Neural cell (in vitro differentiated cells): ENCODE data around the gene PAIP1. TPM values are rescaled to one million over a fixed set of nuclear protein-coding genes. Genes with fewer than 3 reads are reported as not detected.
"Not testable (repeated sequence)": the region's sequence is repeated elsewhere in the genome, so short reads cannot be mapped to it uniquely, and the experiment has no call there.

Source experiments
- H2AFZ ChIP-seq: fragments of 200-600, 300-800 bp; sonication (generic), shearing (Covaris generic); 2 replicates; pipeline ENCODE4 v1.6.0; 2014; ENCODE audit warnings: low read depth, mild to moderate bottlenecking, antibody characterized with exemption, low read length, moderate library complexity
- H3F3A ChIP-seq: fragments of 200-600 bp; shearing (Covaris generic); 2 replicates; pipeline ENCODE4 v1.6.1; 2016; ENCODE audit warnings: mild to moderate bottlenecking, moderate library complexity, mixed read lengths, antibody characterized with exemption, low read length; ENCODE audit not compliant: insufficient read depth, poor library complexity, severe bottlenecking
- H3K27ac ChIP-seq: fragments of 200-600, 300-800 bp; sonication (generic), shearing (Covaris generic); 2 replicates; pipeline ENCODE4 v1.5.1; 2014; ENCODE audit warnings: mild to moderate bottlenecking, low read length, moderate library complexity
- H3K27me3 ChIP-seq: fragments of 300-800, 200-600 bp; sonication (generic), shearing (Covaris generic); 2 replicates; pipeline ENCODE4 v1.6.0; 2014; ENCODE audit warnings: mild to moderate bottlenecking, low read depth, low read length, moderate library complexity; ENCODE audit not compliant: insufficient read depth
- H3K36me3 ChIP-seq: fragments of 300-800, 200-600 bp; sonication (generic), shearing (Covaris generic); 2 replicates; pipeline ENCODE4 v1.5.1; 2014; ENCODE audit warnings: mild to moderate bottlenecking, antibody characterized with exemption, low read length, moderate library complexity; ENCODE audit not compliant: insufficient read depth
- H3K4me2 ChIP-seq: fragments of 300-800, 200-600 bp; sonication (generic), shearing (Covaris generic); 2 replicates; pipeline ENCODE4 v1.6.0; 2014; ENCODE audit warnings: mild to moderate bottlenecking, low read length
- H3K4me3 ChIP-seq: fragments of 300-800, 200-600 bp; sonication (generic), shearing (Covaris generic); 2 replicates; pipeline ENCODE4 v1.5.1; 2014; ENCODE audit warnings: mild to moderate bottlenecking, low read length, moderate library complexity
- H3K79me2 ChIP-seq: fragments of 200-600 bp; shearing (Covaris generic); replicated peaks from 2 replicates; pipeline ENCODE4 v1.6.0; 2014; ENCODE audit warnings: mild to moderate bottlenecking, low read length, moderate library complexity; ENCODE audit not compliant: insufficient read depth
- H3K9ac ChIP-seq: fragments of 300-800, 200-600 bp; sonication (generic), shearing (Covaris generic); 2 replicates; pipeline ENCODE4 v1.6.1; 2016; ENCODE audit warnings: mild to moderate bottlenecking, low read length, mixed read lengths
- H3K9me2 ChIP-seq: fragments of 200-600 bp; shearing (Covaris generic); 2 replicates; pipeline ENCODE4 v1.6.1; 2016; ENCODE audit warnings: mild to moderate bottlenecking, low read length, mixed read lengths; ENCODE audit not compliant: insufficient read depth
- H3K9me3 ChIP-seq: fragments of 200-600, 300-800 bp; sonication (generic), shearing (Covaris generic); 2 replicates; pipeline ENCODE4 v1.6.1; 2016; ENCODE audit warnings: mild to moderate bottlenecking, mixed run types, low read length, moderate library complexity, mixed read lengths
- H4K20me1 ChIP-seq: fragments of 200-600 bp; shearing (Covaris generic); 2 replicates; pipeline ENCODE4 v1.6.1; 2016; ENCODE audit warnings: mild to moderate bottlenecking, mixed run types; ENCODE audit not compliant: insufficient read depth
- CTCF ChIP-seq: fragments of 450-650 bp; IDR thresholded peaks from 2 replicates; pipeline ENCODE4 v1.5.1; 2014; ENCODE audit warnings: antibody characterized with exemption, mild to moderate bottlenecking, moderate library complexity; ENCODE audit not compliant: poor library complexity, severe bottlenecking
- EP300 ChIP-seq: fragments of 450-650 bp; conservative IDR thresholded peaks from 2 replicates; pipeline ENCODE4 v1.6.1; 2014; ENCODE audit warnings: antibody characterized with exemption, mild to moderate bottlenecking, moderate library complexity; ENCODE audit not compliant: poor library complexity, severe bottlenecking
- EZH2 ChIP-seq: fragments of 200-600, 300-800 bp; shearing (Covaris generic), sonication (generic); IDR thresholded peaks from 2 replicates; pipeline ENCODE4 v1.6.1; 2014; ENCODE audit warnings: antibody characterized with exemption, low read length, borderline replicate concordance, mild to moderate bottlenecking; ENCODE audit not compliant: insufficient read depth, poor library complexity, severe bottlenecking
- MXI1 ChIP-seq: fragments of 450-650 bp; conservative IDR thresholded peaks from 2 replicates; pipeline ENCODE4 v1.6.1; 2014; ENCODE audit warnings: antibody characterized with exemption, mild to moderate bottlenecking; ENCODE audit not compliant: poor library complexity, severe bottlenecking
- POLR2AphosphoS5 ChIP-seq: IDR thresholded peaks from 2 replicates; pipeline ENCODE4 v1.6.1; 2012
- RAD21 ChIP-seq: fragments of 450-650 bp; conservative IDR thresholded peaks from 2 replicates; pipeline ENCODE4 v1.6.1; 2014; ENCODE audit warnings: antibody characterized with exemption, mild to moderate bottlenecking, moderate library complexity
- REST ChIP-seq: IDR thresholded peaks from 2 replicates; pipeline ENCODE4 v1.6.1; 2012; ENCODE audit warnings: borderline replicate concordance
- SMC3 ChIP-seq: fragments of 450-650 bp; conservative IDR thresholded peaks from 2 replicates; pipeline ENCODE4 v1.6.1; 2014; ENCODE audit warnings: antibody characterized with exemption, mild to moderate bottlenecking, moderate library complexity; ENCODE audit not compliant: poor library complexity
- polyA plus RNA-seq: library from polyadenylated mRNA; depleted of rRNA; stranded (reverse); fragments of >200 nt; gene quantifications from 2 replicates; pipeline ENCODE4 v1.2.3, GENCODE V29; 2014

The PAIP1 gene
- polyA plus RNA-seq, 1 donor from 2014 or later, result 276 TPM

GRCh38 chr5:43551731-43552130, 5.1 kb downstream of the PAIP1 start:
- Histone ChIP-seq H4K20me1 (no peaks in the 10 kb centered on the region), H3K4me3 (no peak overlapping the region), H3K36me3 (peaks cover 14% of the 10 kb centered on the region)

GRCh38 chr5:43549272-43549671, 7.6 kb downstream of the PAIP1 start:
- not testable (repeated sequence) for H3K27me3 ChIP-seq, H3K27ac ChIP-seq, H3K9me2 ChIP-seq, H4K20me1 ChIP-seq, H3K9ac ChIP-seq, H3F3A ChIP-seq, H3K4me2 ChIP-seq, H3K4me3 ChIP-seq, H2AFZ ChIP-seq, H3K9me3 ChIP-seq
- Histone ChIP-seq H3K36me3 (peaks cover 12% of the 10 kb centered on the region), H3K79me2 (peaks cover 75% of the 10 kb centered on the region)

More at GRCh38 chr5:43551731-43552130, 5.1 kb downstream of the PAIP1 start:
- no peaks in the 10 kb centered on the region for H3K9me3 ChIP-seq
- no peak overlapping the region for H3K27ac ChIP-seq
- no peaks in the 10 kb centered on the region for H3K9me2 ChIP-seq
- H3K4me2 ChIP-seq, result no peak overlapping the region
- H2AFZ ChIP-seq, result no peak overlapping the region
- no peaks in the 10 kb centered on the region for H3K27me3 ChIP-seq
- no peak overlapping the region for H3K9ac ChIP-seq
- no peaks in the 10 kb centered on the region for H3F3A ChIP-seq
- TF ChIP-seq MXI1, result no peak
- no peak for TF ChIP-seq REST
- no peak for TF ChIP-seq POLR2AphosphoS5
- TF ChIP-seq RAD21, result no peak
- no peak for TF ChIP-seq CTCF
- peaks cover 89% of the 10 kb centered on the region for H3K79me2 ChIP-seq

- Histone ChIP-seq H2AFZ (no peak overlapping the region), H3K4me3 (no peak overlapping the region), H3K27ac (no peak overlapping the region), H3K36me3 (peaks cover 12% of the 10 kb centered on the region), H3K79me2 (peaks cover 69% of the 10 kb centered on the region), H3K4me2 (no peak overlapping the region), H3K27me3 (no peaks in the 10 kb centered on the region), H3K9ac (no peak overlapping the region), H3K9me3 (no peaks in the 10 kb centered on the region), H3F3A (no peaks in the 10 kb centered on the region), H3K9me2 (no peaks in the 10 kb centered on the region), H4K20me1 (no peaks in the 10 kb centered on the region)
- no peak for TF ChIP-seq SMC3
- TF ChIP-seq EZH2, result no peak
- TF ChIP-seq POLR2AphosphoS5, result no peak
- TF ChIP-seq REST, result no peak
- TF ChIP-seq RAD21, result no peak
- TF ChIP-seq MXI1, result no peak
- no peak for TF ChIP-seq CTCF
- no peak for TF ChIP-seq EP300
These were observed 8.5 kb downstream of the PAIP1 start for GRCh38 chr5:43548358-43548757.
